Liver (tissue), 9 donors: Measurements from ENCODE around the gene SLC16A2. TPM values are rescaled to one million over a fixed set of nuclear protein-coding genes. Genes with fewer than 3 reads are reported as not detected.

Experiments
- DNase-seq: peaks from one replicate; pipeline ENCODE4 v3.0.0-alpha.2; 2017; ENCODE audit warnings: low spot score
- H3K27ac ChIP-seq, 2 donors: one replicate each; pipeline ENCODE4 v1.7.0; 2013; ENCODE audit warnings: inconsistent platforms in 2 of 2, low read length in 2 of 2, control low read depth in 1 of 2, low read depth in 1 of 2, mild to moderate bottlenecking in 1 of 2
- H3K27me3 ChIP-seq, 4 donors: one replicate each; pipeline versions ENCODE4 v1.6.1 to v1.7.0; 2013; ENCODE audit warnings: low read length in 3 of 4, inconsistent platforms in 1 of 4, mild to moderate bottlenecking in 1 of 4, moderate library complexity in 1 of 4; ENCODE audit not compliant: control insufficient read depth in 4 of 4, insufficient read depth in 4 of 4
- H3K36me3 ChIP-seq, 4 donors: one replicate each; pipeline versions ENCODE4 v1.6.1 to v1.7.0; 2013; ENCODE audit warnings: low read length in 3 of 4, mild to moderate bottlenecking in 3 of 4, low read depth in 1 of 4, moderate library complexity in 1 of 4; ENCODE audit not compliant: control insufficient read depth in 4 of 4, insufficient read depth in 3 of 4
- H3K4me1 ChIP-seq, 4 donors: one replicate each; pipeline versions ENCODE4 v1.6.1 to v1.7.0; 2013; ENCODE audit warnings: low read length in 3 of 4, mild to moderate bottlenecking in 3 of 4, moderate library complexity in 1 of 4; ENCODE audit not compliant: control insufficient read depth in 4 of 4, insufficient read depth in 4 of 4
- H3K4me3 ChIP-seq, 3 donors: one replicate each; pipeline versions ENCODE4 v1.6.1 to v1.7.0; 2013; ENCODE audit warnings: low read length in 3 of 3, control low read depth in 1 of 3, low read depth in 1 of 3, mild to moderate bottlenecking in 1 of 3
- H3K9ac ChIP-seq, 2 donors: one replicate each; pipeline ENCODE4 v1.7.0; 2013; ENCODE audit warnings: low read length in 2 of 2, mild to moderate bottlenecking in 2 of 2, moderate library complexity in 2 of 2, control low read depth in 1 of 2, low read depth in 1 of 2
- H3K9me3 ChIP-seq, 4 donors: one replicate each; pipeline versions ENCODE4 v1.6.1 to v1.7.0; 2013; ENCODE audit warnings: low read length in 3 of 4; ENCODE audit not compliant: control insufficient read depth in 4 of 4
- EGR1 ChIP-seq, 2 donors: IDR thresholded peaks; 2 replicates each; pipeline ENCODE4 v1.6.1; 2016 to 2018; ENCODE audit warnings: antibody characterized with exemption in 2 of 2, low read depth in 2 of 2
- FOXA1 ChIP-seq: IDR thresholded peaks from 2 replicates; pipeline ENCODE4 v1.6.1; 2016; ENCODE audit warnings: antibody characterized with exemption
- FOXA2 ChIP-seq: IDR thresholded peaks from 2 replicates; pipeline ENCODE4 v1.6.1; 2016; ENCODE audit warnings: antibody characterized with exemption
- GABPA ChIP-seq, 2 donors: IDR thresholded peaks in 1 of 2; conservative IDR thresholded peaks in 1 of 2; 2 replicates each; pipeline ENCODE4 v1.6.1; 2016; ENCODE audit warnings: antibody characterized with exemption in 2 of 2, mild to moderate bottlenecking in 1 of 2, moderate library complexity in 1 of 2
- HNF4A ChIP-seq, 2 donors: conservative IDR thresholded peaks; 2 replicates each; pipeline ENCODE4 v1.6.1; 2016; ENCODE audit warnings: antibody characterized with exemption in 2 of 2, mild to moderate bottlenecking in 2 of 2
- HNF4G ChIP-seq: IDR thresholded peaks from 2 replicates; pipeline ENCODE4 v1.6.1; 2016; ENCODE audit warnings: antibody characterized with exemption
- JUND ChIP-seq, 2 donors: IDR thresholded peaks; 2 replicates each; pipeline ENCODE4 v1.6.1; 2016; ENCODE audit warnings: antibody characterized with exemption in 2 of 2
- NR2F2 ChIP-seq: IDR thresholded peaks from 2 replicates; pipeline ENCODE4 v1.6.1; 2016; ENCODE audit warnings: antibody characterized with exemption
- RAD21 ChIP-seq, 2 donors: IDR thresholded peaks; 2 replicates each; pipeline ENCODE4 v1.6.1; 2016; ENCODE audit warnings: antibody characterized with exemption in 2 of 2, mild to moderate bottlenecking in 2 of 2
- RXRA ChIP-seq, 2 donors: IDR thresholded peaks; 2 replicates each; pipeline ENCODE4 v1.6.1; 2017 to 2018; ENCODE audit warnings: antibody characterized with exemption in 2 of 2, mild to moderate bottlenecking in 1 of 2
- SP1 ChIP-seq: IDR thresholded peaks from 2 replicates; pipeline ENCODE4 v1.6.1; 2018; ENCODE audit warnings: antibody characterized with exemption, mild to moderate bottlenecking
- TAF1 ChIP-seq: conservative IDR thresholded peaks from 2 replicates; pipeline ENCODE4 v1.6.1; 2016; ENCODE audit warnings: antibody characterized with exemption, mild to moderate bottlenecking
- YY1 ChIP-seq: IDR thresholded peaks from 2 replicates; pipeline ENCODE4 v1.6.1; 2016; ENCODE audit warnings: antibody characterized with exemption, mild to moderate bottlenecking
- WGBS: extraction: QIAGEN DNeasy Blood & Tissue Kit; methylation state at CpG from one replicate; pipeline ENCODE4 v1.1.7; 2013; 5-methylcytosine and 5-hydroxymethylcytosine counted together
- polyA plus RNA-seq, 2 donors: library from polyadenylated mRNA; stranded (reverse) in 1 of 2; unstranded in 1 of 2; fragments of 200-250 nt in 1 of 2; fragments of >200 nt in 1 of 2; fragmentation: Nextera tagmentation in 1 of 2; extraction: Ambion mirVana in 1 of 2; gene quantifications; one replicate each; pipeline versions ENCODE4 v1.2.1 to v1.2.3, GENCODE V29; 2013 to 2015
- total RNA-seq, 2 donors: library from RNA; depleted of rRNA; stranded (reverse); fragments of >200 nt; gene quantifications; one replicate each; pipeline ENCODE4 v1.2.3, GENCODE V29; 2014
- TF ChIP-seq, protein P1 (sequence below): IDR thresholded peaks from 2 replicates; pipeline ENCODE4 v1.6.1; 2016; ENCODE audit warnings: antibody characterized with exemption
- TF ChIP-seq, protein P2 (sequence below): IDR thresholded peaks from 2 replicates; pipeline ENCODE4 v1.6.1; 2016; ENCODE audit warnings: antibody characterized with exemption
- TF ChIP-seq, protein P3 (sequence below): fragments of 150-350 bp; IDR thresholded peaks from 2 replicates; pipeline ENCODE4 v1.5.1; 2017; ENCODE audit warnings: improper control_type of control experiment, low read depth, low read length; ENCODE audit not compliant: missing input control
- TF ChIP-seq, protein P4 (sequence below): IDR thresholded peaks from 2 replicates; pipeline ENCODE4 v1.6.1; 2016; ENCODE audit warnings: antibody characterized with exemption
- TF ChIP-seq, protein P5 (sequence below): IDR thresholded peaks from 2 replicates; pipeline ENCODE4 v1.6.1; 2016; ENCODE audit warnings: antibody characterized with exemption, mild to moderate bottlenecking
- donor health status: healthy.
- donor health status: healthy.
- donor health status: healthy.
- donor health status: healthy.
- donor health status: healthy.

SLC16A2 gene
- total and polyA plus RNA-seq, 4 donors = 10.0 to 32.7 (median 21.9) TPM

DNA sequence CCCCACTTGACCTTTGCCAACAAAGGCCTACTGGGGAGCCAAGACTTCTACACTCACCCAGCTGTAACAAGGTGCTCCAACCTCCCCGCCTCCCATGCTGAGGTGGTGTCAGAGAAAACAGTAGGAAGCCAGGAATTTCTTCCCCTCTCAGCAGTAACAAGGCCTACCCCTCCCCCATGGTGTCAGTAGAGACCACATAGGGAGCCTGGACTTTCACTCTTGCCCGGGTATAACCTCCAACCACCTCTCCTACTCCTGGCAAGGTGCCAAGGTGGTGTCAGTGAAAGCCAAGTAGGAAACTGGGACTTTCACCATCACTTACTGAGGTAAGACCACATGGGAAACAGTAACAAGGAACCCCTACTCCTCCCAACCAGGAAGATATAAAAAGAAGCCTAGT lies 93.1 kb downstream of the SLC16A2 start:
- H3K9me3 ChIP-seq = no peaks in the 10 kb centered on the region
- H3K27ac ChIP-seq = peak overlapping the region in 1 of 2 donors; percentile 23
- H3K27me3 ChIP-seq = no peaks in the 10 kb centered on the region
- WGBS = 28% methylated on average over 2 of the region's 2 CpGs
- peaks cover 2 to 15% (median 9%) of the 10 kb centered on the region in 4 donors for H3K4me1 ChIP-seq
- H3K9ac ChIP-seq = no peak overlapping the region
- H3K36me3 ChIP-seq = no peaks in the 10 kb centered on the region
- DNase-seq = peak; percentile 46
- no peak for TF ChIP-seq GABPA (IDR thresholded peaks at IDR 0.05 in 1 of 2, conservative IDR thresholded peaks at IDR 0.05 in 1 of 2)
- peak; percentile 75 to 83 for TF ChIP-seq HNF4A (conservative IDR thresholded peaks at IDR 0.05)
- TF ChIP-seq NR2F2 = no peak
- TF ChIP-seq, protein P1, sequence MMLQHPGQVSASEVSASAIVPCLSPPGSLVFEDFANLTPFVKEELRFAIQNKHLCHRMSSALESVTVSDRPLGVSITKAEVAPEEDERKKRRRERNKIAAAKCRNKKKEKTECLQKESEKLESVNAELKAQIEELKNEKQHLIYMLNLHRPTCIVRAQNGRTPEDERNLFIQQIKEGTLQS = no peak
- TF ChIP-seq RXRA (IDR thresholded peaks at IDR 0.05) = peak; percentile 73 to 89
- TF ChIP-seq TAF1 = no peak
- no peak for TF ChIP-seq FOXA1
- TF ChIP-seq, protein P2, sequence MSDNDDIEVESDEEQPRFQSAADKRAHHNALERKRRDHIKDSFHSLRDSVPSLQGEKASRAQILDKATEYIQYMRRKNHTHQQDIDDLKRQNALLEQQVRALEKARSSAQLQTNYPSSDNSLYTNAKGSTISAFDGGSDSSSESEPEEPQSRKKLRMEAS = no peak
- TF ChIP-seq FOXA2 = no peak
- no peak for TF ChIP-seq EGR1 (IDR thresholded peaks at IDR 0.05; ENCODE audit: low read depth in 2 of 2)
- TF ChIP-seq SP1 = peak; percentile 72
- TF ChIP-seq, protein P3, sequence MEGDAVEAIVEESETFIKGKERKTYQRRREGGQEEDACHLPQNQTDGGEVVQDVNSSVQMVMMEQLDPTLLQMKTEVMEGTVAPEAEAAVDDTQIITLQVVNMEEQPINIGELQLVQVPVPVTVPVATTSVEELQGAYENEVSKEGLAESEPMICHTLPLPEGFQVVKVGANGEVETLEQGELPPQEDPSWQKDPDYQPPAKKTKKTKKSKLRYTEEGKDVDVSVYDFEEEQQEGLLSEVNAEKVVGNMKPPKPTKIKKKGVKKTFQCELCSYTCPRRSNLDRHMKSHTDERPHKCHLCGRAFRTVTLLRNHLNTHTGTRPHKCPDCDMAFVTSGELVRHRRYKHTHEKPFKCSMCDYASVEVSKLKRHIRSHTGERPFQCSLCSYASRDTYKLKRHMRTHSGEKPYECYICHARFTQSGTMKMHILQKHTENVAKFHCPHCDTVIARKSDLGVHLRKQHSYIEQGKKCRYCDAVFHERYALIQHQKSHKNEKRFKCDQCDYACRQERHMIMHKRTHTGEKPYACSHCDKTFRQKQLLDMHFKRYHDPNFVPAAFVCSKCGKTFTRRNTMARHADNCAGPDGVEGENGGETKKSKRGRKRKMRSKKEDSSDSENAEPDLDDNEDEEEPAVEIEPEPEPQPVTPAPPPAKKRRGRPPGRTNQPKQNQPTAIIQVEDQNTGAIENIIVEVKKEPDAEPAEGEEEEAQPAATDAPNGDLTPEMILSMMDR = no peak
- no peak for TF ChIP-seq YY1
- peak; percentile 64 for TF ChIP-seq HNF4G
- TF ChIP-seq JUND (IDR thresholded peaks at IDR 0.05) = peak in 1 of 2 donors; percentile 27
- TF ChIP-seq, protein P4, sequence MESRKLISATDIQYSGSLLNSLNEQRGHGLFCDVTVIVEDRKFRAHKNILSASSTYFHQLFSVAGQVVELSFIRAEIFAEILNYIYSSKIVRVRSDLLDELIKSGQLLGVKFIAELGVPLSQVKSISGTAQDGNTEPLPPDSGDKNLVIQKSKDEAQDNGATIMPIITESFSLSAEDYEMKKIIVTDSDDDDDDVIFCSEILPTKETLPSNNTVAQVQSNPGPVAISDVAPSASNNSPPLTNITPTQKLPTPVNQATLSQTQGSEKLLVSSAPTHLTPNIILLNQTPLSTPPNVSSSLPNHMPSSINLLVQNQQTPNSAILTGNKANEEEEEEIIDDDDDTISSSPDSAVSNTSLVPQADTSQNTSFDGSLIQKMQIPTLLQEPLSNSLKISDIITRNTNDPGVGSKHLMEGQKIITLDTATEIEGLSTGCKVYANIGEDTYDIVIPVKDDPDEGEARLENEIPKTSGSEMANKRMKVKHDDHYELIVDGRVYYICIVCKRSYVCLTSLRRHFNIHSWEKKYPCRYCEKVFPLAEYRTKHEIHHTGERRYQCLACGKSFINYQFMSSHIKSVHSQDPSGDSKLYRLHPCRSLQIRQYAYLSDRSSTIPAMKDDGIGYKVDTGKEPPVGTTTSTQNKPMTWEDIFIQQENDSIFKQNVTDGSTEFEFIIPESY = no peak
- peak in 1 of 2 donors; percentile 34 for TF ChIP-seq RAD21 (IDR thresholded peaks at IDR 0.05)
- TF ChIP-seq, protein P5, sequence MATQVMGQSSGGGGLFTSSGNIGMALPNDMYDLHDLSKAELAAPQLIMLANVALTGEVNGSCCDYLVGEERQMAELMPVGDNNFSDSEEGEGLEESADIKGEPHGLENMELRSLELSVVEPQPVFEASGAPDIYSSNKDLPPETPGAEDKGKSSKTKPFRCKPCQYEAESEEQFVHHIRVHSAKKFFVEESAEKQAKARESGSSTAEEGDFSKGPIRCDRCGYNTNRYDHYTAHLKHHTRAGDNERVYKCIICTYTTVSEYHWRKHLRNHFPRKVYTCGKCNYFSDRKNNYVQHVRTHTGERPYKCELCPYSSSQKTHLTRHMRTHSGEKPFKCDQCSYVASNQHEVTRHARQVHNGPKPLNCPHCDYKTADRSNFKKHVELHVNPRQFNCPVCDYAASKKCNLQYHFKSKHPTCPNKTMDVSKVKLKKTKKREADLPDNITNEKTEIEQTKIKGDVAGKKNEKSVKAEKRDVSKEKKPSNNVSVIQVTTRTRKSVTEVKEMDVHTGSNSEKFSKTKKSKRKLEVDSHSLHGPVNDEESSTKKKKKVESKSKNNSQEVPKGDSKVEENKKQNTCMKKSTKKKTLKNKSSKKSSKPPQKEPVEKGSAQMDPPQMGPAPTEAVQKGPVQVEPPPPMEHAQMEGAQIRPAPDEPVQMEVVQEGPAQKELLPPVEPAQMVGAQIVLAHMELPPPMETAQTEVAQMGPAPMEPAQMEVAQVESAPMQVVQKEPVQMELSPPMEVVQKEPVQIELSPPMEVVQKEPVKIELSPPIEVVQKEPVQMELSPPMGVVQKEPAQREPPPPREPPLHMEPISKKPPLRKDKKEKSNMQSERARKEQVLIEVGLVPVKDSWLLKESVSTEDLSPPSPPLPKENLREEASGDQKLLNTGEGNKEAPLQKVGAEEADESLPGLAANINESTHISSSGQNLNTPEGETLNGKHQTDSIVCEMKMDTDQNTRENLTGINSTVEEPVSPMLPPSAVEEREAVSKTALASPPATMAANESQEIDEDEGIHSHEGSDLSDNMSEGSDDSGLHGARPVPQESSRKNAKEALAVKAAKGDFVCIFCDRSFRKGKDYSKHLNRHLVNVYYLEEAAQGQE = no peak
- no peak overlapping the region for H3K4me3 ChIP-seq
